Activated CD4-positive, alpha-beta T cell treated with anti-CD3 and anti-CD28 coated beads, Interleukin-2, amount 10 ng/mL, durations not matched to agents 7 days and 5 days (primary cell): Measurements from ENCODE around the gene NEUROD2. TPM values are rescaled to one million over a fixed set of nuclear protein-coding genes. Genes with fewer than 3 reads are reported as not detected.

ENCODE experiments used
- CTCF ChIA-PET: fragments of 350-600 bp; sonication (Branson Sonifier 250); formaldehyde crosslinking; loops from one replicate; lab custom pipeline; 2021; ENCODE audit warnings: antibody characterized with exemption; lab: Charles Lee
- POLR2A ChIA-PET: fragments of 350-600 bp; sonication (Branson Sonifier 250); formaldehyde crosslinking; loops from one replicate; lab custom pipeline; 2021; ENCODE audit warnings: antibody characterized with exemption; lab: Charles Lee
- DNase-seq: peaks from one replicate; pipeline ENCODE4 v3.0.0-alpha.2; 2020
- H3K27ac Mint-ChIP-seq: one replicate; pipeline ENCODE4 v1.8.0; 2021; ENCODE audit warnings: mild to moderate bottlenecking, moderate library complexity, mixed read lengths
- H3K27me3 Mint-ChIP-seq: one replicate; pipeline ENCODE4 v1.8.0; 2021; ENCODE audit warnings: mixed read lengths
- H3K36me3 Mint-ChIP-seq: one replicate; pipeline ENCODE4 v1.8.0; 2021; ENCODE audit warnings: low read depth, mixed read lengths
- H3K4me1 Mint-ChIP-seq: one replicate; pipeline ENCODE4 v1.8.0; 2021; ENCODE audit warnings: mixed read lengths
- H3K4me3 Mint-ChIP-seq: one replicate; pipeline ENCODE4 v1.8.0; 2021; ENCODE audit warnings: mild to moderate bottlenecking, moderate library complexity, mixed read lengths
- H3K9me3 Mint-ChIP-seq: one replicate; pipeline ENCODE4 v1.8.0; 2021; ENCODE audit warnings: mixed read lengths
- total RNA-seq, 2 experiments: library from RNA; stranded (reverse); gene quantifications; one replicate each; pipeline ENCODE4 v1.2.3, GENCODE V29; 2021

NEUROD2 gene
- total RNA-seq, 2 experiments from 2014 or later = not detected

GRCh38 chr17:39603304-39604016, 4.3 kb downstream of the NEUROD2 start:
- H3K27me3 Mint-ChIP-seq = peaks cover 76% of the 10 kb centered on the region

GRCh38 chr17:39602533-39603303, 5.0 kb downstream of the NEUROD2 start:
- Mint-ChIP-seq H3K36me3 (no peaks in the 10 kb centered on the region), H3K27ac (no peak overlapping the region), H3K4me3 (no peak overlapping the region), H3K4me1 (peaks cover 24% of the 10 kb centered on the region), H3K27me3 (peaks cover 79% of the 10 kb centered on the region), H3K9me3 (no peaks in the 10 kb centered on the region)
- no peak for DNase-seq
- ChIA-PET POLR2A (no interaction called here), CTCF (interaction anchor here (1.4 kb wide), 1 partner anchor 21 kb away, joined by 3 read pairs; no protein-coding TSS in a partner anchor)

More at GRCh38 chr17:39603304-39604016, 4.3 kb downstream of the NEUROD2 start:
- no peak for DNase-seq
- CTCF ChIA-PET = interaction anchor here (0.7 kb wide), 1 partner anchor 18 kb away, joined by 3 read pairs; no protein-coding TSS in a partner anchor
- Mint-ChIP-seq H3K27ac (no peak overlapping the region), H3K36me3 (no peaks in the 10 kb centered on the region), H3K4me3 (no peak overlapping the region), H3K4me1 (peaks cover 19% of the 10 kb centered on the region), H3K9me3 (no peaks in the 10 kb centered on the region)
- POLR2A ChIA-PET = no interaction called here

- no peaks in the 10 kb centered on the region for H3K9me3 Mint-ChIP-seq
- H3K4me1 Mint-ChIP-seq = peaks cover 22% of the 10 kb centered on the region
- ChIA-PET CTCF (interaction anchor here (0.6 to 3.8 kb wide), 4 partner anchors 13 to 25 kb away, joined by 3 to 16 read pairs (median 3); no protein-coding TSS in a partner anchor), POLR2A (no interaction called here)
- no peak overlapping the region for H3K27ac Mint-ChIP-seq
- no peak overlapping the region for H3K4me3 Mint-ChIP-seq
- DNase-seq = no peak
- peaks cover 79% of the 10 kb centered on the region for H3K27me3 Mint-ChIP-seq
- no peaks in the 10 kb centered on the region for H3K36me3 Mint-ChIP-seq
These were observed 5.8 kb downstream of the NEUROD2 start for GRCh38 chr17:39601758-39602532.

- no peaks in the 10 kb centered on the region for H3K36me3 Mint-ChIP-seq
- CTCF ChIA-PET = interaction anchor here (0.6 to 3.8 kb wide), 5 partner anchors 13 to 25 kb away, joined by 3 to 16 read pairs (median 3); no protein-coding TSS in a partner anchor
- no peak for DNase-seq
- no peak overlapping the region for H3K27ac Mint-ChIP-seq
- H3K9me3 Mint-ChIP-seq = no peaks in the 10 kb centered on the region
- POLR2A ChIA-PET = no interaction called here
- peaks cover 22% of the 10 kb centered on the region for H3K4me1 Mint-ChIP-seq
- no peak overlapping the region for H3K4me3 Mint-ChIP-seq
- H3K27me3 Mint-ChIP-seq = peaks cover 82% of the 10 kb centered on the region
These were observed 6.6 kb downstream of the NEUROD2 start for GRCh38 chr17:39600997-39601597.

- ChIA-PET CTCF (interaction anchor here (1.1 to 3.8 kb wide), 4 partner anchors 14 to 24 kb away, joined by 3 to 16 read pairs (median 4); no protein-coding TSS in a partner anchor), POLR2A (no interaction called here)
- DNase-seq = no peak
- no peaks in the 10 kb centered on the region for H3K9me3 Mint-ChIP-seq
- H3K4me3 Mint-ChIP-seq = no peak overlapping the region
- H3K4me1 Mint-ChIP-seq = peaks cover 20% of the 10 kb centered on the region
- H3K27ac Mint-ChIP-seq = no peak overlapping the region
- H3K27me3 Mint-ChIP-seq = peaks cover 84% of the 10 kb centered on the region
- H3K36me3 Mint-ChIP-seq = no peaks in the 10 kb centered on the region
These were observed 7.3 kb downstream of the NEUROD2 start for GRCh38 chr17:39600288-39600996.

GRCh38 chr17:39599665-39600231, 8.0 kb downstream of the NEUROD2 start:
- ChIA-PET POLR2A (no interaction called here), CTCF (interaction anchor here (1.1 to 3.8 kb wide), 3 partner anchors 22 to 24 kb away, joined by 3 to 16 read pairs (median 4); no protein-coding TSS in a partner anchor)
- Mint-ChIP-seq H3K27me3 (peaks cover 86% of the 10 kb centered on the region), H3K36me3 (no peaks in the 10 kb centered on the region), H3K9me3 (no peaks in the 10 kb centered on the region), H3K4me1 (peaks cover 19% of the 10 kb centered on the region), H3K27ac (no peak overlapping the region), H3K4me3 (no peak overlapping the region)
- no peak for DNase-seq

- peaks cover 88% of the 10 kb centered on the region for H3K27me3 Mint-ChIP-seq
- no peak overlapping the region for H3K4me3 Mint-ChIP-seq
- ChIA-PET CTCF (interaction anchor here (1.3 to 3.8 kb wide), 2 partner anchors 22 to 24 kb away, joined by 4 to 16 read pairs; no protein-coding TSS in a partner anchor), POLR2A (no interaction called here)
- H3K9me3 Mint-ChIP-seq = no peaks in the 10 kb centered on the region
- H3K4me1 Mint-ChIP-seq = peaks cover 19% of the 10 kb centered on the region
- H3K36me3 Mint-ChIP-seq = no peaks in the 10 kb centered on the region
- H3K27ac Mint-ChIP-seq = no peak overlapping the region
- DNase-seq = no peak
These were observed 8.6 kb downstream of the NEUROD2 start for GRCh38 chr17:39599004-39599664.

GRCh38 chr17:39598630-39599003, 9.1 kb downstream of the NEUROD2 start:
- no peak overlapping the region for H3K27ac Mint-ChIP-seq
- no peak for DNase-seq
- CTCF ChIA-PET = interaction anchor here (3.8 kb wide), 1 partner anchor 23 kb away, joined by 16 read pairs; no protein-coding TSS in a partner anchor
- H3K27me3 Mint-ChIP-seq = peaks cover 87% of the 10 kb centered on the region
- POLR2A ChIA-PET = no interaction called here
- no peak overlapping the region for H3K4me3 Mint-ChIP-seq
- no peaks in the 10 kb centered on the region for H3K36me3 Mint-ChIP-seq
- no peaks in the 10 kb centered on the region for H3K9me3 Mint-ChIP-seq
- peaks cover 17% of the 10 kb centered on the region for H3K4me1 Mint-ChIP-seq

GRCh38 chr17:39598047-39598481, 9.7 kb downstream of the NEUROD2 start:
- no peak overlapping the region for H3K4me3 Mint-ChIP-seq
- DNase-seq = no peak
- H3K27me3 Mint-ChIP-seq = peaks cover 87% of the 10 kb centered on the region
- POLR2A ChIA-PET = no interaction called here
- H3K36me3 Mint-ChIP-seq = no peaks in the 10 kb centered on the region
- H3K9me3 Mint-ChIP-seq = no peaks in the 10 kb centered on the region
- CTCF ChIA-PET = interaction anchor here (0.5 to 1.2 kb wide), 2 partner anchors 24 to 162 kb away, joined by 3 to 4 read pairs; no protein-coding TSS in a partner anchor
- peaks cover 15% of the 10 kb centered on the region for H3K4me1 Mint-ChIP-seq
- no peak overlapping the region for H3K27ac Mint-ChIP-seq

- ChIA-PET POLR2A (no interaction called here), CTCF (interaction anchor here (0.5 to 1.2 kb wide), 2 partner anchors 24 to 161 kb away, joined by 3 to 4 read pairs; no protein-coding TSS in a partner anchor)
- H3K4me3 Mint-ChIP-seq = no peak overlapping the region
- H3K36me3 Mint-ChIP-seq = no peaks in the 10 kb centered on the region
- H3K27me3 Mint-ChIP-seq = peaks cover 84% of the 10 kb centered on the region
- H3K9me3 Mint-ChIP-seq = no peaks in the 10 kb centered on the region
- H3K4me1 Mint-ChIP-seq = peaks cover 15% of the 10 kb centered on the region
- peak overlapping the region; percentile 44 for H3K27ac Mint-ChIP-seq
- DNase-seq = no peak
These were observed 10.2 kb downstream of the NEUROD2 start for GRCh38 chr17:39597372-39598046.
